ENCODE measurements around the gene P2RX1. TPM values are rescaled to one million over a fixed set of nuclear protein-coding genes. Genes with fewer than 3 reads are reported as not detected.

Gene P2RX1
- total and polyA plus RNA-seq, 2 of the 4 experiments (the other 2 are of a cell fraction), result not detected

GRCh38 chr17:3848229-3848835 is 67.9 kb downstream of the P2RX1 start:
- H4K5ac ChIP-seq (ENCODE audit: low read depth, low read length), result no peak overlapping the region
- dilution Hi-C loops (cut with HindIII; ENCODE audit: low sequenced_read_pairs, unreplicated experiment) (no loop called here), intact Hi-C loops (cut with micrococcal nuclease) (no loop called here), in situ Hi-C loops (cut with MboI; ENCODE audit: low sequenced_read_pairs) (no loop called here)
- no peak overlapping the region for H3K14ac ChIP-seq (replicated peaks; ENCODE audit: low read depth, low read length)
- H3K9me1 ChIP-seq (ENCODE audit: insufficient read depth, low read length), result peaks cover 12% of the 10 kb centered on the region
- no peak overlapping the region for H3K18ac ChIP-seq (ENCODE audit: low read depth, low read length)
- H3K9me3 ChIP-seq (ENCODE audit: control insufficient read depth, insufficient read depth, low read length), result no peaks in the 10 kb centered on the region
- H3K79me1 ChIP-seq (ENCODE audit: low read depth in 1 of 2, low read length in 2 of 2), result peaks cover 13 to 23% of the 10 kb centered on the region in 2 experiments; a peak in 3 of 4 replicates
- H3K4me3 ChIP-seq (ENCODE audit: insufficient read depth, low read depth, low read length), result no peak overlapping the region
- ATAC-seq (ENCODE audit: low read depth) (no peak), DNase-seq (no peak)
- H2BK5ac ChIP-seq (ENCODE audit: low read depth, low read length, poor library complexity, severe bottlenecking), result no peak overlapping the region
- H2AK9ac ChIP-seq (replicated peaks; ENCODE audit: low read depth, low read length, poor library complexity), result peak overlapping the region; percentile 5
- peaks cover 4% of the 10 kb centered on the region; the same call in 1 of the 2 replicates for H3K36me3 ChIP-seq (ENCODE audit: control insufficient read depth, insufficient read depth, low read length)
- no peak overlapping the region for H3K27ac ChIP-seq (ENCODE audit: insufficient read depth, low read length)
- no peak overlapping the region for H2AK5ac ChIP-seq (ENCODE audit: low read depth, low read length)
- H3K4me2 ChIP-seq (ENCODE audit: low read depth, low read length), result no peak overlapping the region
- BruUV-seq (replicated peaks), result no TSS peak
- CTCF ChIA-PET, result no interaction called here
- no peak overlapping the region for H3K23ac ChIP-seq (ENCODE audit: low read depth, low read length)
- H3K27me3 ChIP-seq (ENCODE audit: control insufficient read depth, insufficient read depth, low read length), result peaks cover 9% of the 10 kb centered on the region
- no CpG with 5 or more reads among the region's 9 CpGs for WGBS, 2 experiments (ENCODE audit: extremely low coverage in 2 of 2, insufficient read length in 1 of 2)
- no peak overlapping the region for H4K91ac ChIP-seq (ENCODE audit: insufficient read depth, low read depth, low read length)
- peaks cover 3% of the 10 kb centered on the region for H3K4me1 ChIP-seq (ENCODE audit: control insufficient read depth, insufficient read depth, low read length)
- H2BK20ac ChIP-seq (ENCODE audit: low read depth, low read length), result no peak overlapping the region
- H3K56ac ChIP-seq (ENCODE audit: extremely low read depth, insufficient read depth, low read length), result no peak overlapping the region
- no peak overlapping the region for H2AFZ ChIP-seq (replicated peaks; ENCODE audit: low read length, poor library complexity)
- H3K4ac ChIP-seq (ENCODE audit: low read depth, low read length), result no peak overlapping the region
- no peak overlapping the region for H4K8ac ChIP-seq (ENCODE audit: low read depth in 2 of 2, low read length in 2 of 2)
- no peak overlapping the region for H2BK120ac ChIP-seq (ENCODE audit: low read depth, low read length)
- no peak for TF ChIP-seq MAFK (IDR thresholded peaks at IDR 0.05; ENCODE audit: low read depth, low read length)
- no peak for TF ChIP-seq NFE2L2 (IDR thresholded peaks at IDR 0.05; ENCODE audit: low read depth, low read length)
- no peak for TF ChIP-seq CHD1 (IDR thresholded peaks at IDR 0.05; ENCODE audit: low read depth, low read length)
- TF ChIP-seq CEBPB (IDR thresholded peaks at IDR 0.05; ENCODE audit: low read depth, low read length), result no peak
- no peak for TF ChIP-seq USF2 (IDR thresholded peaks at IDR 0.05; ENCODE audit: low read depth, low read length)
- no peak for TF ChIP-seq RAD21 (IDR thresholded peaks at IDR 0.05; ENCODE audit: low read length)
- TF ChIP-seq POLR2A (IDR thresholded peaks at IDR 0.05; ENCODE audit: low read depth, low read length), result no peak
- TF ChIP-seq ELK1 (IDR thresholded peaks at IDR 0.05; ENCODE audit: borderline replicate concordance, low read depth, low read length), result no peak
- no peak for TF ChIP-seq RCOR1 (IDR thresholded peaks at IDR 0.05; ENCODE audit: insufficient replicate concordance, low read length)
- TF ChIP-seq MXI1 (IDR thresholded peaks at IDR 0.05; ENCODE audit: borderline replicate concordance, low read depth, low read length), result no peak
- no peak for TF ChIP-seq FOS (IDR thresholded peaks at IDR 0.05; ENCODE audit: low read depth, low read length)
- TF ChIP-seq CTCF (conservative IDR thresholded peaks at IDR 0.05; ENCODE audit: low read depth, low read length), result no peak
- TF ChIP-seq RFX5 (IDR thresholded peaks at IDR 0.05; ENCODE audit: low read depth, low read length), result no peak
- TF ChIP-seq BHLHE40 (IDR thresholded peaks at IDR 0.05; ENCODE audit: low read depth, low read length), result no peak
- no peak for TF ChIP-seq MAZ (IDR thresholded peaks at IDR 0.05; ENCODE audit: borderline replicate concordance, low read depth, low read length)
- TF ChIP-seq SMC3 (IDR thresholded peaks at IDR 0.05; ENCODE audit: low read depth, low read length), result no peak
- H4K20me1 ChIP-seq (ENCODE audit: insufficient read depth, low read length), result peaks cover 13% of the 10 kb centered on the region; the same call in 1 of the 2 replicates
- no peak overlapping the region for H2BK15ac ChIP-seq (ENCODE audit: low read depth, low read length)
- H3K9ac ChIP-seq (ENCODE audit: low read depth, low read length), result no peak overlapping the region
- POLR2A ChIA-PET (ENCODE audit: unreplicated experiment), result no interaction called here
